ENCODE data around the gene CDH2. TPM values are rescaled to one million over a fixed set of nuclear protein-coding genes. Genes with fewer than 3 reads are reported as not detected.
A peak's percentile ranks its signal among the peaks of the same experiment; 100 is the strongest.

CDH2 gene
- total RNA-seq, 1 donor = 75.6 TPM

- TF ChIP-seq, protein P1, sequence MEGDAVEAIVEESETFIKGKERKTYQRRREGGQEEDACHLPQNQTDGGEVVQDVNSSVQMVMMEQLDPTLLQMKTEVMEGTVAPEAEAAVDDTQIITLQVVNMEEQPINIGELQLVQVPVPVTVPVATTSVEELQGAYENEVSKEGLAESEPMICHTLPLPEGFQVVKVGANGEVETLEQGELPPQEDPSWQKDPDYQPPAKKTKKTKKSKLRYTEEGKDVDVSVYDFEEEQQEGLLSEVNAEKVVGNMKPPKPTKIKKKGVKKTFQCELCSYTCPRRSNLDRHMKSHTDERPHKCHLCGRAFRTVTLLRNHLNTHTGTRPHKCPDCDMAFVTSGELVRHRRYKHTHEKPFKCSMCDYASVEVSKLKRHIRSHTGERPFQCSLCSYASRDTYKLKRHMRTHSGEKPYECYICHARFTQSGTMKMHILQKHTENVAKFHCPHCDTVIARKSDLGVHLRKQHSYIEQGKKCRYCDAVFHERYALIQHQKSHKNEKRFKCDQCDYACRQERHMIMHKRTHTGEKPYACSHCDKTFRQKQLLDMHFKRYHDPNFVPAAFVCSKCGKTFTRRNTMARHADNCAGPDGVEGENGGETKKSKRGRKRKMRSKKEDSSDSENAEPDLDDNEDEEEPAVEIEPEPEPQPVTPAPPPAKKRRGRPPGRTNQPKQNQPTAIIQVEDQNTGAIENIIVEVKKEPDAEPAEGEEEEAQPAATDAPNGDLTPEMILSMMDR (IDR thresholded peaks at IDR 0.05; ENCODE audit: extremely low read depth, low read depth, low read length) = no peak
- Histone ChIP-seq H3K79me2 (ENCODE audit: insufficient read depth, low read length) (peaks cover 72% of the 10 kb centered on the region), H2AFZ (ENCODE audit: low read length) (no peak overlapping the region), H3K9me3 (ENCODE audit: low read depth, low read length) (no peaks in the 10 kb centered on the region), H4K20me1 (ENCODE audit: insufficient read depth, low read length) (no peaks in the 10 kb centered on the region), H3K4me1 (ENCODE audit: insufficient read depth, low read length) (peaks cover 20% of the 10 kb centered on the region), H3K4me2 (ENCODE audit: insufficient read depth, low read length) (no peak overlapping the region), H3K4me3 (ENCODE audit: insufficient read depth, low read length) (no peak overlapping the region), H3K27ac (ENCODE audit: low read depth, low read length) (no peak overlapping the region), H3K27me3 (ENCODE audit: insufficient read depth, low read length) (no peaks in the 10 kb centered on the region), H3K36me3 (ENCODE audit: insufficient read depth, low read length) (no peaks in the 10 kb centered on the region)
- no peak for DNase-seq (ENCODE audit: insufficient read length, low spot score, missing footprints)
Measured at GRCh38 chr18:28073658-28074057, 103.3 kb downstream of the CDH2 start.

GRCh38 chr18:28071199-28071598, 105.7 kb downstream of the CDH2 start:
- TF ChIP-seq, protein P1 (IDR thresholded peaks at IDR 0.05; ENCODE audit: extremely low read depth, low read depth, low read length) = no peak
- Histone ChIP-seq H3K4me1 (ENCODE audit: insufficient read depth, low read length) (peaks cover 19% of the 10 kb centered on the region), H2AFZ (ENCODE audit: low read length) (no peak overlapping the region), H4K20me1 (ENCODE audit: insufficient read depth, low read length) (no peaks in the 10 kb centered on the region), H3K9me3 (ENCODE audit: low read depth, low read length) (peaks cover 2% of the 10 kb centered on the region), H3K36me3 (ENCODE audit: insufficient read depth, low read length) (no peaks in the 10 kb centered on the region), H3K27me3 (ENCODE audit: insufficient read depth, low read length) (no peaks in the 10 kb centered on the region), H3K4me3 (ENCODE audit: insufficient read depth, low read length) (no peak overlapping the region), H3K79me2 (ENCODE audit: insufficient read depth, low read length) (peaks cover 81% of the 10 kb centered on the region), H3K4me2 (ENCODE audit: insufficient read depth, low read length) (no peak overlapping the region), H3K27ac (ENCODE audit: low read depth, low read length) (no peak overlapping the region)
- DNase-seq (ENCODE audit: insufficient read length, low spot score, missing footprints) = no peak

DNA sequence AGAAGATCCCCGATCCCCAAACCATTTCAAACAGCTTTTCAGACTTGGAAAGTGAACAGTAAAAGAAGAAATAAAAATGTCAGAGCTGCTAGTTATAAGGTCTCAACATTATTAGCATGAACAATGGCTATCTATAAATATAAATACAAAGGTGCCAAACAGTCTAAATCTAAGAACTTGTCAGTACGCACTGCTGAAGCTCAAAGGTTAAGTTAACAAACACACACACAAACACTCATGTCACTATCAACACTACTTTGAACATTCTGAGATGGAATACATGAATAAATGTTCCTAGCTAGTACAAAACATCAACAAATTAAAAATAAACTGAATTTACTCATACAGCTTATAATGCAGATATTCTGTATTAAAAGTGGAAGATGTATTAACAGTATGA, 108.7 kb downstream of the CDH2 start:
- no peaks in the 10 kb centered on the region for H3K27me3 ChIP-seq (ENCODE audit: insufficient read depth, low read length)
- no peak for DNase-seq (ENCODE audit: insufficient read length, low spot score, missing footprints)
- TF ChIP-seq, protein P1 (IDR thresholded peaks at IDR 0.05; ENCODE audit: extremely low read depth, low read depth, low read length) = no peak
- no peak overlapping the region for H3K4me3 ChIP-seq (ENCODE audit: insufficient read depth, low read length)
- H3K4me2 ChIP-seq (ENCODE audit: insufficient read depth, low read length) = no peak overlapping the region
- H4K20me1 ChIP-seq (ENCODE audit: insufficient read depth, low read length) = no peaks in the 10 kb centered on the region
- no peaks in the 10 kb centered on the region for H3K36me3 ChIP-seq (ENCODE audit: insufficient read depth, low read length)
- peaks cover 76% of the 10 kb centered on the region for H3K79me2 ChIP-seq (ENCODE audit: insufficient read depth, low read length)
- H3K9me3 ChIP-seq (ENCODE audit: low read depth, low read length) = peaks cover 2% of the 10 kb centered on the region
- no peak overlapping the region for H3K27ac ChIP-seq (ENCODE audit: low read depth, low read length)
- peaks cover 35% of the 10 kb centered on the region for H3K4me1 ChIP-seq (ENCODE audit: insufficient read depth, low read length)
- no peak overlapping the region for H2AFZ ChIP-seq (ENCODE audit: low read length)

DNA sequence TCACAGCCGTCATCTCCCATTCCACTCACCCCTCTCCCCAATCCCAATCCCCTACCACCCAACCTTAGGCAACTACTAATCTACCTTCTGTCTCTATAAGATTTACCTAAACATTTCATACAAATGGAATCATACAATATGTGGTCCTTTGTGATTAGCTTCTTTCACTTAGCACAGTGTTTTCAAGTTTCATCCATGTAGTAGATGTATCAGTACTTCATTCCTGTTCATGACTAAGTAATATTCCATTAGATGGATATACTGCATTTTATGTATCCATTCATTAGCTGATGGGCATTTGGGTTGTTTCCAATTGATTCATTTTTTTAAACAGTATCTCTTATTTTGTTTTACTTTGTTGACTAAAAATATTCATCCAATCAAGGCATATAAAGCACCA, 109.6 kb downstream of the CDH2 start:
- Histone ChIP-seq H3K27ac (ENCODE audit: low read depth, low read length) (peak overlapping the region; percentile 95), H3K4me3 (ENCODE audit: insufficient read depth, low read length) (no peak overlapping the region), H3K4me2 (ENCODE audit: insufficient read depth, low read length) (no peak overlapping the region), H3K27me3 (ENCODE audit: insufficient read depth, low read length) (no peaks in the 10 kb centered on the region), H2AFZ (ENCODE audit: low read length) (no peak overlapping the region), H4K20me1 (ENCODE audit: insufficient read depth, low read length) (no peaks in the 10 kb centered on the region), H3K36me3 (ENCODE audit: insufficient read depth, low read length) (no peaks in the 10 kb centered on the region), H3K9me3 (ENCODE audit: low read depth, low read length) (peaks cover 2% of the 10 kb centered on the region), H3K4me1 (ENCODE audit: insufficient read depth, low read length) (peaks cover 42% of the 10 kb centered on the region), H3K79me2 (ENCODE audit: insufficient read depth, low read length) (peaks cover 69% of the 10 kb centered on the region)
- no peak for DNase-seq (ENCODE audit: insufficient read length, low spot score, missing footprints)
- TF ChIP-seq, protein P1 (IDR thresholded peaks at IDR 0.05; ENCODE audit: extremely low read depth, low read depth, low read length) = no peak
